Heart left ventricle (tissue), 16 donors: ENCODE measurements around the gene NMRK2. TPM values are rescaled to one million over a fixed set of nuclear protein-coding genes. Genes with fewer than 3 reads are reported as not detected.
"Not testable (repeated sequence)": the region's sequence is repeated elsewhere in the genome, so short reads cannot be mapped to it uniquely, and the experiment has no call there.

Experiments used
- ATAC-seq, 4 donors: fragments of 200-7000 bp; cut with Tn5 transposase; one replicate each; pipeline ENCODE4 v1.9.1; 2020 to 2022; ENCODE audit warnings: moderate library complexity in 4 of 4, mild to moderate bottlenecking in 3 of 4, moderate number of reproducible peaks in 1 of 4
- DNase-seq, 5 donors: peaks; one replicate each; pipeline ENCODE4 v3.0.0-alpha.2; 2020
- H3K27ac ChIP-seq, 12 donors: fragments of 200-600 bp; sonication (generic) in 4 of 12; one replicate each; pipeline versions ENCODE4 v1.5.0 to v1.8.0; 2016 to 2022; ENCODE audit warnings: mild to moderate bottlenecking in 2 of 12
- H3K27me3 ChIP-seq, 9 donors: fragments of 200-600 bp; sonication (generic) in 2 of 9; one replicate each; pipeline versions ENCODE4 v1.5.1 to v1.8.0; 2016 to 2022; ENCODE audit warnings: mild to moderate bottlenecking in 3 of 9
- H3K36me3 ChIP-seq, 9 donors: fragments of 200-600 bp; sonication (generic) in 2 of 9; one replicate each; pipeline versions ENCODE4 v1.5.0 to v1.8.0; 2018 to 2022; ENCODE audit warnings: mild to moderate bottlenecking in 2 of 9
- H3K4me1 ChIP-seq, 12 donors: fragments of 200-600 bp; sonication (generic) in 4 of 12; one replicate each; pipeline versions ENCODE4 v1.5.0 to v1.8.0; 2016 to 2022; ENCODE audit warnings: mild to moderate bottlenecking in 3 of 12
- H3K4me3 ChIP-seq, 12 donors: fragments of 200-600 bp; sonication (generic) in 4 of 12; one replicate each; pipeline versions ENCODE4 v1.5.0 to v1.8.0; 2017 to 2022; ENCODE audit warnings: mild to moderate bottlenecking in 9 of 12, moderate library complexity in 4 of 12
- H3K9me3 ChIP-seq, 12 donors: fragments of 200-600 bp; sonication (generic) in 4 of 12; one replicate each; pipeline versions ENCODE4 v1.5.0 to v1.8.0; 2016 to 2022; ENCODE audit warnings: mild to moderate bottlenecking in 1 of 12
- CTCF ChIP-seq, 12 donors: fragments of 200-600 bp; sonication (generic) in 4 of 12; IDR thresholded peaks; one replicate each; pipeline versions ENCODE4 v1.5.0 to v1.8.0; 2018 to 2022; ENCODE audit warnings: antibody characterized with exemption in 12 of 12, mild to moderate bottlenecking in 5 of 12
- POLR2A ChIP-seq, 2 donors: fragments of 450-650 bp; IDR thresholded peaks; one replicate each; pipeline ENCODE4 v1.6.1; 2017; ENCODE audit warnings: antibody characterized with exemption in 2 of 2, mild to moderate bottlenecking in 2 of 2, moderate library complexity in 2 of 2
- WGBS, 4 donors: extraction: QIAGEN DNeasy Blood & Tissue Kit in 2 of 4; methylation state at CpG; one replicate each; pipeline versions ENCODE4 v1.1.5 to v1.1.7; 2013 to 2018; 5-methylcytosine and 5-hydroxymethylcytosine counted together
- intact Hi-C, 10 donors: fragments of 100-400 bp; cut with DNase I; formaldehyde crosslinking; loops; one replicate each; pipeline versions ENCODE4 v1.11.1 to v1.14.2; 2022
- polyA plus RNA-seq, 2 donors: library from polyadenylated mRNA; stranded (reverse); fragments of 200-250 nt; gene quantifications; one replicate each; pipeline ENCODE4 v1.2.3, GENCODE V29; 2013
- total RNA-seq, 9 donors: library from RNA; depleted of rRNA in 2 of 9; stranded (reverse); fragments of >200 nt in 2 of 9; fragmentation: NEBNext Ultra II Directional in 3 of 9; extraction: Animal tissue kit (Norgen Biotek cat#: 25700) in 3 of 9; gene quantifications; one replicate each; pipeline versions ENCODE4 v1.1.0 to v1.2.4, GENCODE V29; 2016 to 2023
- donor health status: ischemic (EF 13 %, LVEDD 7.1; RV severe dilation, severe dysfunction).
- donor health status: healthy with polysubstance abuse.
- donor health status: DM: no; HTN: yes; CAD: no.
- donor health status: DM: no; HTN: no; CAD: no.
- donor health status: ischemic (EF 25% LVEDD 6.9; RV normal size, moderate dysfunction).
- donor health status: ischemic (EF 25% LVEDD 5.7; RV mildly dilated, moderate dysfunction).
- donor health status: healthy.
- donor health status: DM: yes; HTN: yes; CAD: no.
- donor health status: ischemic (EF 35%, LVEDD 5.7; RV mildly dilated, moderate dysfunction).
- donor health status: nonischemic (EF 11% LVEDD 7.7; RV severe dilation, severe dysfunction).
- donor health status: DM: yes; HTN: yes; CAD: no.
- donor health status: PGD.
- donor health status: ischemic (EF 29% LVEDD 5.4; RV normal size, mild dysfunction).
- donor health status: nonischemic (EF 23%, LVEDD 6.1; RV moderate dilation, normal function).

Gene NMRK2
- total and polyA plus RNA-seq, 11 donors = 347 to 2,001 (median 612) TPM

- intact Hi-C loops = no loop called here
- Histone ChIP-seq H3K4me1 (peaks cover 0 to 36% (median 6%) of the 10 kb centered on the region in 12 donors), H3K27ac (peak overlapping the region in 10 of 12 donors; percentile 3 to 97 (median 38)), H3K9me3 (peaks cover 0 to 5% (median 0%) of the 10 kb centered on the region in 12 donors), H3K4me3 (no peak overlapping the region), H3K36me3 (peaks cover 0 to 35% (median 2%) of the 10 kb centered on the region in 9 donors), H3K27me3 (no peaks in the 10 kb centered on the region)
- no peak for TF ChIP-seq POLR2A (IDR thresholded peaks at IDR 0.05)
- no peak for TF ChIP-seq CTCF (IDR thresholded peaks at IDR 0.05)
- ATAC-seq = no peak
- WGBS, 4 donors = 44 to 53% (median 48%) methylated on average over 2 of the region's 2 CpGs
- no peak for DNase-seq
Measured at GRCh38 chr19:3945838-3946237, 13.0 kb downstream of the NMRK2 start.

GRCh38 chr19:3947316-3947933 lies 14.6 kb downstream of the NMRK2 start:
- H3K27me3 ChIP-seq, DNase-seq, H3K9me3 ChIP-seq, ATAC-seq, intact Hi-C loops, H3K4me3 ChIP-seq: not testable (repeated sequence)
- 88 to 94% (median 91%) methylated on average over 15 of the region's 15 CpGs for WGBS, 4 donors
- peaks cover 0 to 46% (median 17%) of the 10 kb centered on the region in 12 donors for H3K4me1 ChIP-seq
- H3K27ac ChIP-seq = peak overlapping the region in 1 of 12 donors; percentile 97
- H3K36me3 ChIP-seq = peaks cover 0 to 21% (median 0%) of the 10 kb centered on the region in 9 donors

GRCh38 chr19:3949294-3949693 lies 16.4 kb downstream of the NMRK2 start:
- intact Hi-C loops = no loop called here
- no peaks in the 10 kb centered on the region for H3K27me3 ChIP-seq
- peaks cover 0 to 10% (median 0%) of the 10 kb centered on the region in 9 donors for H3K36me3 ChIP-seq
- WGBS, 4 donors = 59 to 67% (median 63%) methylated on average over 5 to 11 of the region's 11 CpGs
- DNase-seq (no peak), ATAC-seq (peak in 1 of 4 donors; percentile 2)
- TF ChIP-seq POLR2A (IDR thresholded peaks at IDR 0.05) (no peak), CTCF (IDR thresholded peaks at IDR 0.05) (no peak)
- peaks cover 0 to 49% (median 20%) of the 10 kb centered on the region in 12 donors for H3K4me1 ChIP-seq
- H3K9me3 ChIP-seq = no peaks in the 10 kb centered on the region
- peak overlapping the region in 2 of 12 donors; percentile 63 to 68 for H3K4me3 ChIP-seq
- H3K27ac ChIP-seq = peak overlapping the region in 11 of 12 donors; percentile 16 to 100 (median 94)

- Histone ChIP-seq H3K27me3 (no peaks in the 10 kb centered on the region), H3K9me3 (no peaks in the 10 kb centered on the region), H3K36me3 (peaks cover 0 to 4% (median 0%) of the 10 kb centered on the region in 9 donors), H3K4me3 (peak overlapping the region; percentile 1 to 68 (median 58)), H3K27ac (peak overlapping the region; percentile 84 to 100 (median 94)), H3K4me1 (peaks cover 0 to 53% (median 19%) of the 10 kb centered on the region in 12 donors)
- WGBS, 4 donors = 21 to 42% (median 28%) methylated on average over 10 to 20 of the region's 20 CpGs
- TF ChIP-seq CTCF (IDR thresholded peaks at IDR 0.05) = no peak
- peak in 1 of 2 donors; percentile 19 for TF ChIP-seq POLR2A (IDR thresholded peaks at IDR 0.05)
- ATAC-seq (peak; percentile 6 to 45 (median 18)), DNase-seq (peak in 1 of 5 donors; percentile 71)
- intact Hi-C loops = no loop called here
Measured at GRCh38 chr19:3949997-3950859, 17.4 kb downstream of the NMRK2 start.
